HG03521 (cell line): Measurements from ENCODE around the gene GOLGA2.
"Not testable (repeated sequence)": the region's sequence is repeated elsewhere in the genome, so short reads cannot be mapped to it uniquely, and the experiment has no call there.

Experiments
- ATAC-seq: cut with Tn5 transposase; IDR thresholded peaks from one replicate; pipeline ENCODE4 v1.9.1; 2021; ENCODE audit warnings: mild to moderate bottlenecking, moderate library complexity; ENCODE audit not compliant: unreplicated experiment

The GOLGA2 gene

DNA sequence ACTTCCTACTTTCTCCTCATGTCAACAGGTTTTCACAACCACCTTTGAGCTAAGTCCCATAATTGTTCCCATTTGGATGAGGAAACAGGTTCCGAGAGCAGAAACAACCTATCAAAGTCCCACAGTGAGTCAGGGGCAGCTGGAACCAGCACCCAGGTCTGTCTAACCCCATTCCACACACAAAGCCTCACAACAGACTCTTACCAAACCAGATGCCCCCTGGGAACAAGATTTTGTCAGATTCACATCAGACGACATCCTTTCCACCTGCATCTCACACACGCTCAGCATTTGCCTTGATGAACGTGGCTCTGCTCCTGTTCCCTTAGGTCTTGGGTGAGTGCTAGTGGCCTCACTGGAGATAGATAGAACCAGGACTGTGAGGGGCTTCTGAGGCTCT lies 17.3 kb upstream of the GOLGA2 start:
- no peak for ATAC-seq

DNA sequence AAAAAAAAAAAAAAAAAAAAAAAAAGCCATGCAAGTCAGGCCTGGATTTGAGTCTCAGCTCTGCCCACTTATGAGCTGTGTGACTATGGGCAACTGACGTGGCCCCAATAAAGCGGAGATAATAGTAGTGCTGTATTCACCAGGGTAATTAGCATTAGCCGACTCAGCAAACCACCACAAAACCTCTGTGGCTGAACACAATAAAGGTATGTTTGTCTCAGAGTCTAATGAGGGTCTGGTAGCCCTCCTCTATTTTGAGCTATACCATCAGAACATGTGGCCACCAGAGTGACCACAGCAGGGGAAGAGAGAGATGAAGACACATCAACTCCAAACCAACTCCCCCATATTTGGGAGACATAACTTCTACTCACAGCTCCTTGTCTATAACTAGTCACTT lies 16.2 kb upstream of the GOLGA2 start:
- ATAC-seq, result no peak

DNA sequence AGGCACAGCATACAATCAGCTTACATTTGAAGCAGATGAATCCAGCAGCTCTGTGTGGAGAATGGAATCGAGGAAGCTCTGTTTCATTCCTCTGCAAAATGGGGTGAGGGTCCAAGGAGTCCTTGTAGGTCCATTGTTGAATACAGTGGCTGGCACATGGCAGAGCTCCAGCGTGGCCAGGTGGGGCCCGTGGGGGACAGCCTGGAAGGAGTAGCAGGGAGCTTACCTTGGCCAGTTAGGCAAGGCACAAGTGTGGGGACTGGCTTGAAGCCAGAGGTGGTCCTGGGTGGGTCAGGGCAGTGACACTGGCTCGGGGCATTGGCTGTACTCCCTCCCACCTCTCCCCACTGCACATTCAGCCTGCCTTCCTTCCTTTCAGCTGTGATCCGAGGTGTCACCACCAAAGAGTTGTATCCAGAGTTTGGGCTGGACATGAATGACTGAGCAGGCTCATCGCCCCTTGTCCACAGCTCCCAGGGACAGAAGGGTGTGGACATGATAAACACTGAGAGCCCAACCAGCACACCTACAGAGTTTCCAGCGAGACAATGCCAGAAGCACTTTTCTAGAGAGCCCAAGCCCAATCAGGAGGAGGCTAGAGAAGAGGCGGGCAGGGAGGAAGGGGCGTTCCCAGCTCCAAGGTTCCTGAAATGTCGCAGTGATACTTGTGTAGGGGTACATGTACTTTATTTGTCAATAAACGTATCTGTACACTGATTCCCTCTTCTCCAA lies 12.6 kb upstream of the GOLGA2 start:
- ATAC-seq, result no peak

DNA sequence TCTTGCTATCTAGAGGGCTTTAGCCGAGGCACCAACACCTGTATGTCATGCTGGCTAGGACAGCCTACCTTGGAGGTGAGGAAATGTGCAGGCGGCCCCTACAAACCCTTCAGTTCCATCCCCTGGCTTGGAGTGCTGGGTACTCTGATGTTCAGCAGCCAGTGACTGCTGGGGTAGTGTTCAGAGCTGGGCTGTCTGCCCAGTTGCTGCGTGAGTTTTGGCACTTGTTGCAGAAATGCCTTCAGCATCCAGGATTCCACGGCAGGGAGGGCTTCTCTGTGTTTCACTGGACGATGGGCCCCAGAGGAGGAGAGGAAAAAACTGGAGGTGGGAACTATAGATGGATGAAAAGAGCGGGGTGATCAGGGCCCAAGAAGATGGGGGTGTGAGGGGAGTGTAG lies 10.6 kb upstream of the GOLGA2 start:
- ATAC-seq, result no peak

DNA sequence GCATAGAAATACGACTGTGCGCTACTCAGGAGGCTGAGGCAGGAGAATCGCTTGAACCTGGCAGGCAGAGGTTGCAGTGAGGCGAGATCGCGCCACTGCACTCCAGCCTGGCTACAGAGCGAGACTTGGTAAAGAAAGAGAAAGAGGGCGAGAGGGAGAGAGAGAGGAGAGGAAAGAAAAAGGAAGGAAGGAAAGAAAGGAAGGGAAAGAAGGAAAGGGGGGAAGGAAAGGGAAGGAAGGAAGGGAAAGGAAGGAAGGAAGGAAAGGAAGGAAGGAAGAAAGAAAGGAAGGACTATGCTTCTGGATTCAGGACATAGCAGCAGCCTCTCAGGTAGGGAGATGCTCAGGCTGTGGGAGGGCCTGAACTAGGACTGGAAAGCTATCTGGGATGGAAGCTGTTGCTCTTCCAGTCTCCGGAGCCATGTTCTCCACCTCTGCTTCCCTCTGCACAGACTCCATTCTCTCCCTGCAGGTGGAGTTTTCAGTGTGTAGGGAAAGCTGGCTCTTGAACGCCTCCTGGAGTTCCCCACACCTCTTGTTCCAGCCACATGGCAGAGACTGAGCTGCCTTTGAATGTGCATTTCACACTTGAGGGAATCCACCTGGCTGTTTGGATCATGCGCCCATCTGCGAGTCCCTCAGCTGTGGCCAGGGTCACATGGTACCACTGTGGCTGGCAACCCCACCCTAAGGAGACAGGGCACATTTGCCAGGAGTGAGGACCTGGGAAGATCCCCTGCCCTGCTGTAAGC lies 9.4 kb upstream of the GOLGA2 start:
- no peak for ATAC-seq

DNA sequence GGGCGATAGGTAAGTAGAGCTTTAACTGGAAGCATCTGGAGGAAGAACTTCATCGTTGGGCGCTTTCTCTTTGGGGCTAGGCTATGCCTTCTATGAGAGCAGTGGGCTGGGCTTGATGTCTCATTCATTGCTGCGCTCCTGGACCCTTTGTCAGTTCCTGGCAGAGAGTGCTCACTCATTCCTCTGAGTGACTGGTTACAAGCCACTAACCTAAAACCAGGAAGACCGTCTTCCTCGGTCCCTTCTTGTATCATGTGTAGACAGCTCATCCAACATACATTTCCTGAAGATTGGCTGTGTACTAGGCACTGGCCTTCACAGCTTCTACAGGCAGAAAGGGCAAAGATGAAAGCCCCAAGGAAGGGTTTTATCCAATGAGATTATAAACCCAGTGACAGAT lies 6.7 kb upstream of the GOLGA2 start:
- ATAC-seq, result no peak

DNA sequence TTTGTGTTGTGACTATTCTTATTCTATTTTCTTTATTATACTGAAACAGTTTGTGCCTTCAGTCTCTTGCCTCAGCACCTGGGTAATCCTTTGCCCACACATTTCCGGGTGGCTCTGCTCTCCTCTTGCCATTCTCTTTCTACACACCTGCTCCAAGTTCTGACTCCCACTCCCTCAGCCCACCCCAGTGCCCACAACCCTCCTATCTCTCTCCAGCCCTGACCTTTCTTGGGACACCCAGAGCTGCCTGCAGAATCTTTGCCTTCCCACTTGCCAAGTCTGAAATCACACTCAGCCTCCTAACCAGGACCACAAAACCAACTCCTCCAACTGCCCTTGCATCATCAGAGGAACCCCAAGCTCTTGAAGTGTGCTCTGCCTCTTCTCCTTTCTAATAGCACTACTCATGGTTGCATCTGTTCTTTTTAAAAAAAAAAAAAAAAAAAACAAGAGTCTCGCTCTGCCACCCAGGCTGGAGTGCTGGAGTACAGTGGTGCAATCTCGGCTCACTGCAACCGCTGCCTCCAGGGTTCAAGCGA lies 4.3 kb upstream of the GOLGA2 start:
- no peak for ATAC-seq

DNA sequence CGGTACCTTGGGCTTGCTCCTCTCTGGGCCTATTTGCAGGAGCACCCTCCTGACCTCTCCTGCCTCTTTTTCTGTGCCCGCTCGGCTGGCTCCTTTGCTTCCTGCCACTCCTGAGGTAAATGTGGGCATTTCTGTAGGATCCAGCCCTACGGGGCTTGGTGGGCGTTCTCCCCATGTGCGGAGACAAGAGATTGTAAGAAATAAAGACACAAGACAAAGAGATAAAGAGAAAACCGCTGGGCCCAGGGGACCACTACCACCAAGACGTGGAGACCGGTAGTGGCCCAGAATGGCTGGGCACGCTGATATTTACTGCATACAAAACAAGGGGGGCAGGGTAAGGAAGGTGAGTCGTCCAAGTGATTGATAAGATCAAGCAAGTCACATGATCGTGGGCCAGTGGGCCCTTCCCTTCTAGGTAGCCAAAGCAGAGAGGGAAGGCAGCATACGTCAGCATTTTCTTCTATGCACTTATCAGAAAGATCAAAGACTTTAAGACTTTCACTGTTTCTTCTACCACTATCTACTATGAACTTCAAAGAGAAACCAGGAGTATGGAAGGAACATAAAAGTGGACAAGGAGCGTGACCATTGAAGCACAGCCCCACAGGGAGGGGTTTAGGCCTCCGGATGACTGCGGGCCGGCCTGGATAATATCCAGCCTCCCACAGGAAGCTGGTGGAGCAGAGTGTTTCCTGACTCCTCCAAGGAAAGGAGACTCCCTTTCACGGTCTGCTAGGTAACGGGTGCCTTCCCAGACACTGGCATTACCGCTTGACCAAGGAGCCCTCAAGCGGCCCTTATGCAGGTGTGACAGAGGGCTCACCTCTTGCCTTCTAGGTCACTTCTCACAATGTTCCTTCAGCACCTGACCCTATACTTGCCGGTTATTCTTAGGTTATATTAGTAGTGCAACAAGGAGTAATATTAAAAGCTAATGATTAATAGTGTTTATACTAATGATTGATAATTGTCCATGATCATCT lies 3.6 kb upstream of the GOLGA2 start:
- not testable (repeated sequence) for ATAC-seq

DNA sequence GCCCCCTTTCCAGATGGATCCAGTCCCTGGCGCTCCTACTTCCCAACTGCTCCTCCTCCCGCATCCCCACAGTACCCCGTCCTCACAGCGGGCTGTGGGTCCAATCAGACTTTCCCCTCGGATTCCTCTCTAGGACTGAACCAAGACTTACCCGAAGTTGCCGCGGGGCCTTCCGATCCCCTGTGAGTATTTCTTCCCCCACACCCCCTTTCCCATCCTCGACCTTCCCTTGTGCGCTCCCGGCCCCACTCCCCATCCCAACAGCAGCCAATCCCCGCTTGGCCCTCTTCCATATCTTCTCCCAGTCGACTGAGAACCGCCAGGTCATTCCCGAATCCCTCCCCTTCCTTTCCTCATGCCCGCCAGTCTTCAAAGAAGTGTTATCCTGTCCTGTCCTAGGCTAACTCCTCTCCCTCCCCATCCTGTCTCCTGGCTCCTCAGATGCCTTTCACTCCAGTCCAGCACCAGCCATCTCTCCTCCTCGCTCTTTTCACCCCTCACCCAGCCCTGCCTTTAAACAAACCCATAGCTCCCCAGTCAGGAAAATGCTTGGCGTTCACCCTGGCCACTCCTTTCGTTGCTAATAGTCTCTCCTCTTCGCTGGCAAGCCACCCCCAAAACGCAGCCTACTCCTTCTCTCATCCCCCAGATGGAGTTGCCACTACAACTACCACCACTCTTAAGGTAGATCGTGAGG lies 915 bp upstream of the GOLGA2 start:
- no peak for ATAC-seq

DNA sequence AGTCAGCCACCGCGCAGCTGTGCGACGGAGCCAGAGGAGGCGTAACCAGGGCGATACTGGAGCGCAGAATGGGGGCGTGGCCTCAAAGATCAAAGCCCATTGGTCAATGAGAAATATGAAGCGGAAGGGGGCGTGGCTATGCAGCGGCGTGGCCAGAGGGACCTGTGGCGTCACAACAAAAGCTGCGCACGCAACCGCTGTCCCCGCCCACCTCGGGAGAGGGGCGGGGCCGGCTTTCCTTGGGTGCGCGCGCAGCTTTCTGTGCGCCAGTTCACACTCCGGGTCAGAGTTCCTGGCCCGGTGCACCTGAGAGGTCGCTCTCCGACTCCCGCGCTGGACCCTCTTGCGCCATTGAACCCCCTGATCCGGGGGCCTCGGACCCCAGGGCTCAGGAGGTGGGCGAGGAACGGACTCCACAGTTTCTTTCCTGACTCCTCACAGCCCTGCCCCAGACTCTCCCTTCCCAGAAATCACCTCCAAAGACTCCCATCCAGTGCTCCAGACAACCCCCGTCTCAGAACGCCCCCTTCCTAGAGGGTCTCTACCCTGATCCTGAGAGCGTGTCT lies 284 bp upstream of the GOLGA2 start, which contains the start of gene SWI5:
TSS of gene SWI5 (plus strand) at position 269 of the 566 bp plus-strand sequence.
- ATAC-seq, result peak; percentile 93

DNA sequence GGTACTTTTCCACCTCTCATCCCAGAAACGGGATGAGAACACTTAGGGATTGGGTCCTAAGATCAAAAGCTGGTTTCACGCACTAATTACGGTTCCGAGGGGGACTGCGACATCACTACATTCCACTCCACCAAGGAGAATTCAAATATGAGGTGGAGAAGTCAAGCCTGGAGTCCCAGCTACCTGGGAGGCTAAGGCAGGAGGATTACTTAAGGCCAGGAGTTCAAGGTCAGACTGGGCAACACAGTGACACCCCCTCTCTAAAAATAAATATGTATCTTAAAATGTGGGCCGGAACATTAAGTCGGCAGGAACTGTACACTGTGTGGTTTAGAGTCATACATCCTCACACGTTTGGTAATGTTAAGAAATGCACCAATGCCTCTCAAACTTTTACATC lies 1.6 kb downstream of the GOLGA2 start:
- ATAC-seq, result no peak

DNA sequence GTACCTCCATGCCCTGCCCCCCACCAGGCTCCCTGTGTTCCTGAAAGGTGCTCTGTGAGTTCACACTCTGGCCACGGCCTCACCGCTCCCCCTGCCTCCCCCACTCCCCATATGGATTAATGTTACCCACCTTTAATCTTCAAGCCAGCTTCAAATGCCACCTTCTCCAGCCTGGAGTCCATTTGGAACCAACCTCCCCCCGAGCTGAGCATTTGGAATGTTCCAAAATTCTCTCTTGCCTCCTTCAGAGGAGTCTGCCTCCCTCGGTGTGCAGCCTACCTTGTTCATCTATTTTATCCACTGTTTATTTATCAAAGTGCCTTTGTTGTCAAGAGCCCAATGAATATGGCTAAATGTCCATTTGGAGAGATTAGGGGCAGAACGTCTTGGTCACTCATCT lies 4.3 kb downstream of the GOLGA2 start:
- ATAC-seq, result no peak

DNA sequence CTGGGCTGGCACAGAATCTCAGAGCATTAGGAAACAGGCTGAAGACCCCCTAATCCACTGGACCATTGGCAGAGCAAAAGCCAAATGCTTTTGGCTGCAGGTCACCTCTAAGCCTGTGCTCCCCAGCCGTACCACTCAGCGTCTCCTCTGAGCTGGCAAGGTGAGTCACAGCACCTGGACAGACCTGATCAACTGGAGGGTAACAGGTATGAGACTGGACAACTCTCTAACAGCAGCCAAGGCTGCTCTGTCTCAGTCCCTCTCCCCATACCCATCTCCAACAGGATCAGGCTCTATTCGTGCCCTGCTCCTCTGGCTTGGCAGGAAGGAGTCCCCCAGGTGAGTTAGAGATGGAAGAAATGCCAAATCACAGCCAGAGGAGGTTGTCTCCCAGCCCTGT lies 4.7 kb downstream of the GOLGA2 start:
- ATAC-seq, result no peak

DNA sequence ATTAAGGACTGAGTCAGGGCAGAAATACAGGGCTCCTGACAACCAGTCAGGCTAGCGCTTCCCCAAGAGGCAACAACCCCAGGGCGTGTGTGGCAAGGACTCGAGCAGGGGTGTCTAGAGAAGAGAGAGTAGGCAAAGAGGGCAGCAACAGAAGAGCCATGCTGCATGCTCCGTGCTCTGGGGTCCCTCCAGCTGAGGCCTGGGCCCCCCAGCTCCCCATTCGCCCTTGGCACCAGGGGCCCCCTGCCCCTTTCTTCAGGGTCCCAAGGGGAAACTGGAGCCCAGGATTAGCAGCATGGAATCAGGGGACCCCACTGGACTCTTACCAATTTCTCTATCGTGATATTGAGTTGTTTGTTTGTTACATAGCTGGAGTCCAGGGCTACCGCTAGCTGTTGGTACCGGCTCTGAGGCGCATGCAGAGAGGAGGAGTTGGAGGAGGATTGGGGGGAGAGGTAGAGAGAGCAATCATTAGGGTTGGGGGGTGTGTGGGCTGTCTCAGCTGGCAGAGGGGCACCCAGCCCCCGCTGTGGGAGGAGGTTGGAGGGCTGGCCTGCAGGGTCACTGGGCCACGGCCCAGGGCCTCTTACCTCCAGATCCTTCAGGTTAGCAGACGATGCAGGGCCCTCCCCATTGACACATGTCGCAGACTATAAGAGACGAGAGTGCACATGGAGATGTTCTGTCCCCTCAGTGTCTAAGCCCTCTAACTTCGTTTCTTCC lies 8.8 kb downstream of the GOLGA2 start:
- no peak for ATAC-seq

DNA sequence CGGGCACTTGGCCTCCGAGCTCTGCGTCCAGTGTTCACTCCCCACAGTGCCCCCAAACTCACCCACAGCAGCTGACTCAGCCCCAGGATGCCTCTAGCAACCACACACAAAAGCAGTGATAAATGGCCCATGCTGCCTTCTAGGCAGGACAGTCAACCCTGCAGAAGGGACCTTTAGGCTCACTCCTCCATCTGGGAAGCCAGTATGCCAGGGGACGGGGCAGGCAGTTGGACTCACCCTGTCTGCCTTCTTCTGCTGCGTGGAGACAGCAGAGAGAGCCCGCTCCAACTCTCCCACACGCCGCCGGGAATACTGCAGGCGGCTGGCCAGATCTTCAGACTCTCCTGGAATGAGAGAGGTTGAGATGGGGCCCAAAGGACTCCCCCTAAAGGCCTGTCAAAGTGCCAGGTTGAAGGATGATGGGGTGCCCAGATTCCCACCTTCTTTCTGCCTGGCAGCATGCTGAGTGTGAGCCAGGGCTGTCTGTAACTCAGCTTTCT lies 10.4 kb downstream of the GOLGA2 start:
- ATAC-seq, result no peak

DNA sequence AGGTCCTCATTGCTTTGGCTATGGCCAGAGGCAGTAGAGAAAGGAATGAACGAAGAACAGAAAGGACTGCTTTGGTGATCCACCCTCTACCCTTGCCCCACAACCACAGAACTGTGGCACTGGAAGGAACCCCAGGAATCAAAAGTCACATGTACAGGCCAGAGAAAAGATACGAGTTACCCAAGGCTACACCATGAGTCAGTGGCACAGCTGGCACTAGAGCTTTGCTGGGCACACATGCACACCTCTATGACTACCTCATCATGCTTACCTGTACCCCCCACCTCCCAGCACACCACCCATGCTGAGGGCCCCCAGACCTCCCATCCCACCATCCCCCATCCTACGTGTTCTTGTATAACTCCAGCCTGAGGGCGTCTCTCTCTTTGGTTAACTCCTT lies 13.1 kb downstream of the GOLGA2 start:
- ATAC-seq, result no peak

DNA sequence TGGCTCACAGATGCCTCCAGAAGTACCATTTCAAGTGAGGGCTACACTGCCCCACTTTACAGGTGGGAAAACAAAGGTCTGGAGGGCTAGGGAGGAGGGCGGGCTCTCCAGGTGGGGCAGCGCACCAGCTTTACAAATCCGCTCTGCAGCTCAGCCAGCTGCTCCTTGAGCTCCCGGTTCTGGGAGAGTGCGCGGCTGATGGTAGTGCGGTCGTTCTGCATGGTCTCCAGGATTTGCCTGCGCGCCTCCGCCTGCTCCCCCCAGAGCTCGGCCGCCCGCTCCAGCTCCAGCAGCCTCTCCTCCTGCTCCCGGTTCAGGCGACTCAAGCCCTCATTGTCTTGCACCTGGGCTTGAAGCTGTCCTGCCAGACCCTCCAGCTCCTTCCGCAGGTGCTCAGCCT lies 15.5 kb downstream of the GOLGA2 start:
- no peak for ATAC-seq

DNA sequence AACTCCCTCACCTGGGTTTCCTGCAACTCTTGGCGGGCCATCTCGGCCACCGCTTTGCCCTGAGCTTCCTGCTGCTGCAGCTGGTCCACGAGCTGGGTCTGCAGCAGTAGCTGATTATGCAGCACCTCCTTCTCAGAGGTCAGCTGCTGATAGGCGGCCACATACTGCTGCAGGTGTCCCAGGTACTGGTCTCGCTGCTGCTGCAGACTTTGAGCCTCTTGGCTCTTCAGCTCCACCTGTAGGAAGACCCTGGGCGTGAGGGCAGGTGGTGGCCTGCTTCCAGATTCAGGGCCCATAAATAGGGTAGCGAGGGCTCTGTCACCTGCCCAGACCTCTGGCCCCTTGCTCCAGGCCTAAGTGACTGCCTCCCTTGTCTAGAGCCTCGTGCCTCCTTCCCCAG lies 16.7 kb downstream of the GOLGA2 start:
- ATAC-seq, result no peak

DNA sequence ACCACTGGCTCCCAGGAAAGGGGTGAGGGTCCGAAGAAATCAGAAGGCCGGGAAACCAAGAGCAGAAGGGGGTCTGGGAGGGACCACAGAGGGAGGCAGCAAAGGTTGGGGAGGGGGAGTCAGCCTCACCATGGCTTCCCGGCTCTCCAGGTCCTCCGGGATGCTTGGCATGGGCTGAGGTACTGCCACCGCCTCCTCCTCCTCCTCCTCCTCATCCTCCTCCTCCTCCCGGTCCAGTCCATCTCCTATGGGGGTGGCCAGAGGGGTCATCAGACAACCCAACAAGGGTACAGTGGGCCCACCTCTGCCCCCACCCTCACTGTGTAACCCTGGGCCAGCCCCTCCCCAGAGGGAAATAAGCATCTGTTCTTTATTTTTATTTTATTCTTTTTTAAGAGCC lies 17.5 kb downstream of the GOLGA2 start:
- no peak for ATAC-seq
